Fibroblast of upper back skin (primary cell): Measurements from ENCODE around the gene COL26A1.
"Not testable (repeated sequence)": the region's sequence is repeated elsewhere in the genome, so short reads cannot be mapped to it uniquely, and the experiment has no call there.

Experiments
- DNase-seq: peaks from one replicate; pipeline ENCODE4 v3.0.0-alpha.2; 2013

COL26A1 gene

GRCh38 chr7:101502466-101503098, 139.9 kb downstream of the COL26A1 start:
- DNase-seq = no peak

- DNase-seq = not testable (repeated sequence)
Measured at GRCh38 chr7:101505510-101505909, 142.8 kb downstream of the COL26A1 start.

- DNase-seq = no peak
Measured at GRCh38 chr7:101506531-101506930, 143.9 kb downstream of the COL26A1 start.

GRCh38 chr7:101507327-101507726, 144.7 kb downstream of the COL26A1 start:
- no peak for DNase-seq

- DNase-seq = peak; percentile 52
Measured at GRCh38 chr7:101507791-101508252, 145.1 kb downstream of the COL26A1 start.

- no peak for DNase-seq
Measured at GRCh38 chr7:101510297-101510696, 147.6 kb downstream of the COL26A1 start.

- DNase-seq = no peak
Measured at GRCh38 chr7:101511965-101512364, 149.3 kb downstream of the COL26A1 start.

- no peak for DNase-seq
Measured at GRCh38 chr7:101516851-101517250, 154.2 kb downstream of the COL26A1 start.

GRCh38 chr7:101517304-101517703, 154.6 kb downstream of the COL26A1 start:
- DNase-seq = no peak

GRCh38 chr7:101518336-101518735, 155.7 kb downstream of the COL26A1 start:
- DNase-seq = peak; percentile 56

- DNase-seq = peak; percentile 75
Measured at GRCh38 chr7:101519324-101520023, 156.8 kb downstream of the COL26A1 start.

GRCh38 chr7:101521430-101521925, 158.8 kb downstream of the COL26A1 start:
- DNase-seq = no peak

- no peak for DNase-seq
Measured at GRCh38 chr7:101522021-101522420, 159.3 kb downstream of the COL26A1 start.

- no peak for DNase-seq
Measured at GRCh38 chr7:101527844-101528667, 165.4 kb downstream of the COL26A1 start.

- no peak for DNase-seq
Measured at GRCh38 chr7:101529560-101529959, 166.9 kb downstream of the COL26A1 start.

GRCh38 chr7:101531726-101532357, 169.2 kb downstream of the COL26A1 start:
- no peak for DNase-seq

GRCh38 chr7:101532400-101533102, 169.9 kb downstream of the COL26A1 start:
- DNase-seq = no peak

- DNase-seq = no peak
Measured at GRCh38 chr7:101533103-101533465, 170.4 kb downstream of the COL26A1 start.

GRCh38 chr7:101534015-101534803, 171.5 kb downstream of the COL26A1 start:
- DNase-seq = no peak

- no peak for DNase-seq
Measured at GRCh38 chr7:101534873-101535272, 172.2 kb downstream of the COL26A1 start.

- DNase-seq = no peak
Measured at GRCh38 chr7:101535351-101535751, 172.7 kb downstream of the COL26A1 start.
